Neural cell (in vitro differentiated cells): ENCODE results near the gene AMOTL2.

Experiments used
- POLR2AphosphoS5 ChIP-seq: IDR thresholded peaks from 2 replicates; pipeline ENCODE4 v1.6.1; 2012
- RAD21 ChIP-seq: fragments of 450-650 bp; conservative IDR thresholded peaks from 2 replicates; pipeline ENCODE4 v1.6.1; 2014; ENCODE audit warnings: antibody characterized with exemption, mild to moderate bottlenecking, moderate library complexity
- TF ChIP-seq, protein P1 (sequence below): fragments of 450-650 bp; IDR thresholded peaks from 2 replicates; pipeline ENCODE4 v1.5.1; 2014; ENCODE audit warnings: antibody characterized with exemption, mild to moderate bottlenecking, moderate library complexity; ENCODE audit not compliant: poor library complexity, severe bottlenecking

DNA sequence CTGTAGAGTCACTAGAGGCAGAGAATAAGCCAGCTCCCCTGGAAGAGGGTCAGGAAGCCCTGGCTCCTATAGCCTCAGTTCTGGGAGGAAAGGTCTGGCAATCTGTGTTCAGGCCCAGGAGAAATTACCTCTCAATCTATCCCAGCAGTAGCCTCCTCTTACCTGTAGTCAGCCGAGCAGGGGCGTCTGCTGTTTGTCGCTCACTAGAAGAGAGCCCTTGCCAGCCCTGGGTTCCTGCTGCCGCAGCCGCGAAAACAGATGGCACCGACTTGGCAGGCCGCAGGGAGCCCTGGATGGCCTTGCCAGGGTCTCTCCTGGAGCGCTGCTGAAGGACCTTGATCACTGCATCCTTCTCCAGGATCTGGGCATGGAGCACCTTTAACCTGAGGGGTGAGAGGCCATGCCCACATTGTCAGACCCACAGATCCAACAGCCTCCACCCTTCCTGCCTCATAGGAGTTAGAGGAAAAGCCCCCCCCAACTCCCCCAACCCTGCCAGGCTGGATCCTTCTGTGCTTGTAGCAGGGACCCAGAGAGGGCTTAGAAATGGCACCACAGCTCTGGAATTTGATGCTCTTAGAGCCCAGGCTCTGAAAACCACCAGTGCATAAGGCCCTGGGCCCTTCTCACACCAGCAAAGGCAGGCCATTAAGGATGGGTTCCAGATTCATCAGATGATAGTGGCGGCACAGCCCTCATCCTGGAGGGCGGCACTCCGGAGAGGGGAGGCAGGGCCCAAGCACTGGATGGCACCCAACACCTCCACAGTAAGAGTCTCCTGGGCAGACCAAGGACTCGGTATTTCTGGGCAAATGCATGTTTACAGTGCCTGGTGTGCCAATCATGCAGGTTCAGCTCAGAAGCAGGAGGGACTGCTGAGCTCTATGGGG lies 14.9 kb downstream of the AMOTL2 start:
- TF ChIP-seq RAD21 = no peak
- TF ChIP-seq, protein P1, sequence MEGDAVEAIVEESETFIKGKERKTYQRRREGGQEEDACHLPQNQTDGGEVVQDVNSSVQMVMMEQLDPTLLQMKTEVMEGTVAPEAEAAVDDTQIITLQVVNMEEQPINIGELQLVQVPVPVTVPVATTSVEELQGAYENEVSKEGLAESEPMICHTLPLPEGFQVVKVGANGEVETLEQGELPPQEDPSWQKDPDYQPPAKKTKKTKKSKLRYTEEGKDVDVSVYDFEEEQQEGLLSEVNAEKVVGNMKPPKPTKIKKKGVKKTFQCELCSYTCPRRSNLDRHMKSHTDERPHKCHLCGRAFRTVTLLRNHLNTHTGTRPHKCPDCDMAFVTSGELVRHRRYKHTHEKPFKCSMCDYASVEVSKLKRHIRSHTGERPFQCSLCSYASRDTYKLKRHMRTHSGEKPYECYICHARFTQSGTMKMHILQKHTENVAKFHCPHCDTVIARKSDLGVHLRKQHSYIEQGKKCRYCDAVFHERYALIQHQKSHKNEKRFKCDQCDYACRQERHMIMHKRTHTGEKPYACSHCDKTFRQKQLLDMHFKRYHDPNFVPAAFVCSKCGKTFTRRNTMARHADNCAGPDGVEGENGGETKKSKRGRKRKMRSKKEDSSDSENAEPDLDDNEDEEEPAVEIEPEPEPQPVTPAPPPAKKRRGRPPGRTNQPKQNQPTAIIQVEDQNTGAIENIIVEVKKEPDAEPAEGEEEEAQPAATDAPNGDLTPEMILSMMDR = no peak
- TF ChIP-seq POLR2AphosphoS5 = no peak
